OCI-LY1 (cell line): ENCODE results near the gene TMEM132C.

ENCODE experiments used
- H2AFZ ChIP-seq: fragments of 200-600 bp; sonication (generic), shearing (Covaris generic); 2 replicates; pipeline ENCODE4 v1.6.0; 2014; ENCODE audit warnings: antibody characterized with exemption, mild to moderate bottlenecking, low read length
- H3F3A ChIP-seq: fragments of 200-600 bp; sonication (generic), shearing (Covaris generic); 2 replicates; pipeline ENCODE4 v1.6.0; 2014; ENCODE audit warnings: mild to moderate bottlenecking, antibody characterized with exemption, low read length, moderate library complexity; ENCODE audit not compliant: insufficient read depth
- H3K27ac ChIP-seq: fragments of 200-600 bp; sonication (generic); 2 replicates; pipeline ENCODE4 v1.5.1; 2014; ENCODE audit warnings: low read length, mixed run types, mild to moderate bottlenecking, low read depth; ENCODE audit not compliant: poor library complexity, severe bottlenecking
- H3K27me3 ChIP-seq: fragments of 200-600 bp; sonication (generic); 2 replicates; pipeline ENCODE4 v1.6.0; 2014; ENCODE audit warnings: antibody characterized with exemption, mild to moderate bottlenecking, low read length, moderate library complexity; ENCODE audit not compliant: insufficient read depth
- H3K36me3 ChIP-seq: fragments of 200-600 bp; sonication (generic); 2 replicates; pipeline ENCODE4 v1.6.1; 2014; ENCODE audit warnings: mild to moderate bottlenecking, antibody characterized with exemption, low read length, moderate library complexity, mixed read lengths; ENCODE audit not compliant: insufficient read depth
- H3K4me1 ChIP-seq: fragments of 200-600 bp; sonication (generic); 2 replicates; pipeline ENCODE4 v1.5.1; 2014; ENCODE audit warnings: mild to moderate bottlenecking, low read length, moderate library complexity; ENCODE audit not compliant: insufficient read depth, severe bottlenecking
- H3K4me2 ChIP-seq: fragments of 200-600 bp; sonication (generic), shearing (Covaris generic); 2 replicates; pipeline ENCODE4 v1.6.1; 2014; ENCODE audit warnings: low read length
- H3K4me3 ChIP-seq: fragments of 200-600 bp; sonication (generic); 2 replicates; pipeline ENCODE4 v1.5.1; 2014; ENCODE audit warnings: low read length, low read depth, mild to moderate bottlenecking, mixed read lengths; ENCODE audit not compliant: poor library complexity, severe bottlenecking
- H3K79me2 ChIP-seq: fragments of 200-600 bp; shearing (Covaris generic); 2 replicates; pipeline ENCODE4 v1.6.1; 2016; ENCODE audit warnings: mixed run types, low read length, mixed read lengths; ENCODE audit not compliant: insufficient read depth
- H3K9ac ChIP-seq: fragments of 200-600 bp; sonication (generic), shearing (Covaris generic); 2 replicates; pipeline ENCODE4 v1.6.1; 2014; ENCODE audit warnings: mild to moderate bottlenecking, low read length, mixed read lengths
- H3K9me2 ChIP-seq: fragments of 200-600 bp; sonication (generic), shearing (Covaris generic); 2 replicates; pipeline ENCODE4 v1.6.1; 2014; ENCODE audit warnings: low read depth, mild to moderate bottlenecking, low read length, mixed read lengths
- H3K9me3 ChIP-seq: fragments of 200-600 bp; shearing (Covaris generic); 2 replicates; pipeline ENCODE4 v1.6.1; 2014; ENCODE audit warnings: low read length, mixed read lengths
- H4K20me1 ChIP-seq: fragments of 200-600 bp; sonication (generic), shearing (Covaris generic); 2 replicates; pipeline ENCODE4 v1.6.0; 2016; ENCODE audit warnings: mild to moderate bottlenecking, low read length; ENCODE audit not compliant: insufficient read depth
- CTCF ChIP-seq: fragments of 200-600 bp; sonication (generic), shearing (Covaris generic); IDR thresholded peaks from 2 replicates; pipeline ENCODE4 v1.5.1; 2017; ENCODE audit warnings: mild to moderate bottlenecking, antibody characterized with exemption, low read length, moderate library complexity, mixed read lengths
- EZH2 ChIP-seq: fragments of 200-600 bp; sonication (generic), shearing (Covaris generic); IDR thresholded peaks from 2 replicates; pipeline ENCODE4 v1.8.0; 2017; ENCODE audit warnings: borderline replicate concordance, mixed run types, mild to moderate bottlenecking, antibody characterized with exemption, low read length, moderate library complexity, mixed read lengths

TMEM132C gene

DNA sequence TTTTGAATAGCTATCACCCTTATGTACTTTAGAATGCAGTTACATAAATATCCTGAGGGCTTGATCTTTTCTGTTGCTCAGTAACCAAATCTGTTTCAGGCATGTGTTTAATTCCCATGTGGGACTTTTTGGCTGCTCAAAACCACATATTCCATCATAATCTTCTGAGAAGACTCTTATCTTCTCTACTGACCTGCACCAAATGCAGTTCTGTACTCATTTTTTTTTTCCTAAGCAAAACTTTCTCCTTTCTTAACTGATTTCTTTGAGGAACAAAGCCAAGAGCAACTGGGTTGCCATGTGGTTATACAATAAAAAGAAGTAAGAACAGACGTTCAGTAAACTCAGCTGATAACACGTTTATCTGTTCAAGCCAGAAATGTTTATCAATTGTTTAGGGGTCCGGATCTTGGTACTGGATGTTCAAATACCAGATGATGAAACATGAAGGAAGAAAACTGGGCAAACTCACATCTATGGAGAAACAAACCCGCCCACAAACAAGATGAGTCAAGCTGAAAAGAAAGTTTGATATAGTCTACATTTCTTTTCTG lies 50.1 kb downstream of the TMEM132C start:
- Histone ChIP-seq H3K27ac (no peak overlapping the region), H3K9ac (no peak overlapping the region), H3K4me3 (no peak overlapping the region), H3K4me2 (no peak overlapping the region), H3K9me3 (no peaks in the 10 kb centered on the region), H2AFZ (no peak overlapping the region), H3F3A (no peaks in the 10 kb centered on the region), H3K4me1 (no peaks in the 10 kb centered on the region), H3K27me3 (no peaks in the 10 kb centered on the region), H3K36me3 (no peaks in the 10 kb centered on the region), H3K9me2 (no peaks in the 10 kb centered on the region), H3K79me2 (no peaks in the 10 kb centered on the region), H4K20me1 (no peaks in the 10 kb centered on the region)
- TF ChIP-seq CTCF (no peak), EZH2 (no peak)

DNA sequence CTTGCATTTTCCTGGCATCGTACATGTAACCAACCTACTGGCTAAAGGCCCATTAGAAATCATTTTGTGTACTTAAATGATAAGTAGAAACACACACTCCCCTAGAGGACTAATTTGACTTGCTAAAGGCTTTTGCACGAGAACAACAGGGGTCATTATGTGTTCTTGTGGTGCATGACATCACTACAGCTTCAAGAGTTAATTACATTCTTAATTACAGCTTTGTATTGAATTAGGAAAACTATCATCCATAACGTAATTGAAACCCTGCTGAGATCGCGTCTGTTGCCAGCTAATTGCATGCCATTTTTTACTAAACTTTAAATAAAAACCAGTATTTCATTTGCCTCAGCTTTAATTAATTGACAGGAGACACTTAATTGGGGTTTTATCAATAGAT lies 51.4 kb downstream of the TMEM132C start:
- TF ChIP-seq CTCF (no peak), EZH2 (no peak)
- Histone ChIP-seq H3K79me2 (no peaks in the 10 kb centered on the region), H3K4me3 (no peak overlapping the region), H4K20me1 (no peaks in the 10 kb centered on the region), H3K4me2 (no peak overlapping the region), H3K9me3 (no peaks in the 10 kb centered on the region), H3K27ac (no peak overlapping the region), H3K9ac (no peak overlapping the region), H3K9me2 (no peaks in the 10 kb centered on the region), H3K27me3 (no peaks in the 10 kb centered on the region), H3K36me3 (no peaks in the 10 kb centered on the region), H3F3A (no peaks in the 10 kb centered on the region), H2AFZ (no peak overlapping the region), H3K4me1 (no peaks in the 10 kb centered on the region)

GRCh38 chr12:128318946-128319345 lies 52.0 kb downstream of the TMEM132C start:
- Histone ChIP-seq H3K36me3 (no peaks in the 10 kb centered on the region), H3K4me2 (no peak overlapping the region), H3K4me3 (no peak overlapping the region), H3K4me1 (no peaks in the 10 kb centered on the region), H2AFZ (no peak overlapping the region), H3K27me3 (no peaks in the 10 kb centered on the region), H4K20me1 (no peaks in the 10 kb centered on the region), H3K9ac (no peak overlapping the region), H3K27ac (no peak overlapping the region), H3K79me2 (no peaks in the 10 kb centered on the region), H3F3A (no peaks in the 10 kb centered on the region), H3K9me3 (no peaks in the 10 kb centered on the region), H3K9me2 (no peaks in the 10 kb centered on the region)
- TF ChIP-seq EZH2 (no peak), CTCF (no peak)
